NCI-H774 (cell line): Measurements from ENCODE around the gene NLRC3.

ENCODE experiments used
- DNase-seq: peaks from one replicate; lab custom pipeline; 2025; lab: John Stamatoyannopoulos, UW

The NLRC3 gene

GRCh38 chr16:3546986-3547682 lies 30.1 kb downstream of the NLRC3 start:
- DNase-seq = no peak

- no peak for DNase-seq
Measured at GRCh38 chr16:3542601-3543373, 34.4 kb downstream of the NLRC3 start.

GRCh38 chr16:3541527-3542155 lies 35.6 kb downstream of the NLRC3 start:
- DNase-seq = no peak

GRCh38 chr16:3538222-3538621 lies 39.0 kb downstream of the NLRC3 start:
- DNase-seq = no peak

- DNase-seq = no peak
Measured at GRCh38 chr16:3536851-3537250, 40.4 kb downstream of the NLRC3 start.

GRCh38 chr16:3536271-3536731 lies 40.9 kb downstream of the NLRC3 start:
- DNase-seq = no peak

GRCh38 chr16:3534126-3534525 lies 43.1 kb downstream of the NLRC3 start:
- DNase-seq = no peak

GRCh38 chr16:3532741-3533140 lies 44.5 kb downstream of the NLRC3 start:
- DNase-seq = no peak

GRCh38 chr16:3530371-3530914 lies 46.8 kb downstream of the NLRC3 start:
- DNase-seq = no peak

GRCh38 chr16:3529175-3529574 lies 48.0 kb downstream of the NLRC3 start:
- no peak for DNase-seq

GRCh38 chr16:3528406-3528805 lies 48.8 kb downstream of the NLRC3 start:
- DNase-seq = no peak

GRCh38 chr16:3527216-3527829 lies 49.9 kb downstream of the NLRC3 start:
- DNase-seq = peak; percentile 42

- no peak for DNase-seq
Measured at GRCh38 chr16:3525951-3526350, 51.3 kb downstream of the NLRC3 start.

GRCh38 chr16:3523281-3523680 lies 53.9 kb downstream of the NLRC3 start:
- no peak for DNase-seq

GRCh38 chr16:3520841-3521240 lies 56.4 kb downstream of the NLRC3 start:
- no peak for DNase-seq

GRCh38 chr16:3520413-3520812 lies 56.8 kb downstream of the NLRC3 start:
- no peak for DNase-seq

GRCh38 chr16:3519581-3519980 lies 57.6 kb downstream of the NLRC3 start:
- no peak for DNase-seq

- no peak for DNase-seq
Measured at GRCh38 chr16:3518986-3519348, 58.2 kb downstream of the NLRC3 start.

GRCh38 chr16:3518292-3518985 lies 58.8 kb downstream of the NLRC3 start:
- no peak for DNase-seq

GRCh38 chr16:3515897-3516296 lies 61.3 kb downstream of the NLRC3 start:
- no peak for DNase-seq

- no peak for DNase-seq
Measured at GRCh38 chr16:3514621-3515020, 62.6 kb downstream of the NLRC3 start.
